Skeletal muscle satellite cell (primary cell): Measurements from ENCODE around the gene C1D.

ENCODE experiments used
- H3K27me3 ChIP-seq: 2 replicates; pipeline ENCODE4 v1.7.0; 2013; ENCODE audit warnings: low read length; ENCODE audit not compliant: control insufficient read depth, insufficient read depth
- H3K36me3 ChIP-seq: 2 replicates; pipeline ENCODE4 v1.7.0; 2013; ENCODE audit warnings: mild to moderate bottlenecking, control low read depth, low read length; ENCODE audit not compliant: insufficient read depth
- H3K4me1 ChIP-seq: 2 replicates; pipeline ENCODE4 v1.7.0; 2013; ENCODE audit warnings: low read length; ENCODE audit not compliant: control insufficient read depth, insufficient read depth
- H3K4me2 ChIP-seq: 2 replicates; pipeline ENCODE4 v1.7.0; 2013; ENCODE audit warnings: mild to moderate bottlenecking, low read length
- H3K4me3 ChIP-seq: 2 replicates; pipeline ENCODE4 v1.7.0; 2013; ENCODE audit warnings: low read length
- H3K9ac ChIP-seq: 2 replicates; pipeline ENCODE4 v1.7.0; 2013; ENCODE audit warnings: mild to moderate bottlenecking, low read depth, low read length, moderate library complexity
- H3K9me3 ChIP-seq: replicated peaks from 2 replicates; pipeline ENCODE4 v1.7.0; 2013; ENCODE audit warnings: mild to moderate bottlenecking, control low read depth, low read length

Gene C1D

GRCh38 chr2:68031542-68032160, 31.2 kb downstream of the C1D start:
- H3K27me3 ChIP-seq, result no peaks in the 10 kb centered on the region
- H3K4me2 ChIP-seq, result peak overlapping the region; percentile 45
- no peaks in the 10 kb centered on the region for H3K9me3 ChIP-seq
- no peak overlapping the region for H3K4me3 ChIP-seq
- H3K4me1 ChIP-seq, result peaks cover 13% of the 10 kb centered on the region
- peak overlapping the region; percentile 36 for H3K9ac ChIP-seq
- H3K36me3 ChIP-seq, result no peaks in the 10 kb centered on the region

- Histone ChIP-seq H3K4me1 (peaks cover 13% of the 10 kb centered on the region), H3K9me3 (no peaks in the 10 kb centered on the region), H3K36me3 (no peaks in the 10 kb centered on the region), H3K4me3 (no peak overlapping the region), H3K27me3 (no peaks in the 10 kb centered on the region), H3K9ac (peak overlapping the region; percentile 36), H3K4me2 (peak overlapping the region; percentile 45)
Observed at GRCh38 chr2:68031043-68031442, 31.8 kb downstream of the C1D start.

GRCh38 chr2:68030529-68030928, 32.3 kb downstream of the C1D start:
- no peak overlapping the region for H3K4me3 ChIP-seq

GRCh38 chr2:68027959-68028358, 34.8 kb downstream of the C1D start:
- Histone ChIP-seq H3K9ac (no peak overlapping the region), H3K27me3 (no peaks in the 10 kb centered on the region), H3K4me2 (no peak overlapping the region), H3K36me3 (no peaks in the 10 kb centered on the region), H3K9me3 (no peaks in the 10 kb centered on the region), H3K4me1 (peaks cover 13% of the 10 kb centered on the region), H3K4me3 (no peak overlapping the region)

More at GRCh38 chr2:68030529-68030928, 32.3 kb downstream of the C1D start:
- Histone ChIP-seq H3K36me3 (no peaks in the 10 kb centered on the region), H3K4me2 (no peak overlapping the region), H3K4me1 (peaks cover 13% of the 10 kb centered on the region), H3K27me3 (no peaks in the 10 kb centered on the region), H3K9me3 (no peaks in the 10 kb centered on the region), H3K9ac (no peak overlapping the region)

GRCh38 chr2:68024450-68024849, 38.4 kb downstream of the C1D start:
- Histone ChIP-seq H3K4me2 (no peak overlapping the region), H3K36me3 (no peaks in the 10 kb centered on the region), H3K4me1 (peaks cover 7% of the 10 kb centered on the region), H3K4me3 (no peak overlapping the region), H3K27me3 (no peaks in the 10 kb centered on the region), H3K9me3 (no peaks in the 10 kb centered on the region), H3K9ac (no peak overlapping the region)

- Histone ChIP-seq H3K9me3 (no peaks in the 10 kb centered on the region), H3K36me3 (no peaks in the 10 kb centered on the region), H3K4me1 (peaks cover 7% of the 10 kb centered on the region), H3K4me2 (no peak overlapping the region), H3K4me3 (no peak overlapping the region), H3K9ac (no peak overlapping the region), H3K27me3 (no peaks in the 10 kb centered on the region)
Observed at GRCh38 chr2:68023904-68024303, 38.9 kb downstream of the C1D start.

- Histone ChIP-seq H3K4me1 (no peaks in the 10 kb centered on the region), H3K9ac (no peak overlapping the region), H3K4me3 (no peak overlapping the region), H3K36me3 (no peaks in the 10 kb centered on the region), H3K9me3 (no peaks in the 10 kb centered on the region), H3K27me3 (no peaks in the 10 kb centered on the region), H3K4me2 (no peak overlapping the region)
Observed at GRCh38 chr2:68018727-68019126, 44.1 kb downstream of the C1D start.

- no peaks in the 10 kb centered on the region for H3K4me1 ChIP-seq
- H3K9me3 ChIP-seq, result no peaks in the 10 kb centered on the region
- no peaks in the 10 kb centered on the region for H3K36me3 ChIP-seq
- H3K4me2 ChIP-seq, result no peak overlapping the region
- H3K27me3 ChIP-seq, result no peaks in the 10 kb centered on the region
- no peak overlapping the region for H3K4me3 ChIP-seq
- no peak overlapping the region for H3K9ac ChIP-seq
Observed at GRCh38 chr2:68009526-68009925, 53.3 kb downstream of the C1D start.

GRCh38 chr2:68000170-68000825, 62.5 kb downstream of the C1D start:
- Histone ChIP-seq H3K4me2 (no peak overlapping the region), H3K9ac (no peak overlapping the region), H3K36me3 (no peaks in the 10 kb centered on the region), H3K9me3 (no peaks in the 10 kb centered on the region), H3K4me1 (peaks cover 16% of the 10 kb centered on the region), H3K4me3 (no peak overlapping the region), H3K27me3 (no peaks in the 10 kb centered on the region)

- Histone ChIP-seq H3K4me3 (no peak overlapping the region), H3K9me3 (no peaks in the 10 kb centered on the region), H3K4me1 (peaks cover 16% of the 10 kb centered on the region), H3K27me3 (no peaks in the 10 kb centered on the region), H3K4me2 (no peak overlapping the region), H3K36me3 (no peaks in the 10 kb centered on the region), H3K9ac (no peak overlapping the region)
Observed at GRCh38 chr2:67999332-67999731, 63.5 kb downstream of the C1D start.

- no peaks in the 10 kb centered on the region for H3K36me3 ChIP-seq
- no peak overlapping the region for H3K4me3 ChIP-seq
- H3K9me3 ChIP-seq, result no peaks in the 10 kb centered on the region
- H3K27me3 ChIP-seq, result no peaks in the 10 kb centered on the region
- H3K9ac ChIP-seq, result no peak overlapping the region
- H3K4me2 ChIP-seq, result no peak overlapping the region
- peaks cover 16% of the 10 kb centered on the region for H3K4me1 ChIP-seq
Observed at GRCh38 chr2:67997903-67998302, 64.9 kb downstream of the C1D start.

GRCh38 chr2:67997528-67997900, 65.3 kb downstream of the C1D start:
- Histone ChIP-seq H3K4me3 (no peak overlapping the region), H3K9me3 (no peaks in the 10 kb centered on the region), H3K9ac (peak overlapping the region; percentile 32), H3K4me2 (peak overlapping the region; percentile 44), H3K27me3 (no peaks in the 10 kb centered on the region), H3K36me3 (no peaks in the 10 kb centered on the region), H3K4me1 (peaks cover 16% of the 10 kb centered on the region)
